ENCODE data around the gene MORF4L1. TPM values are rescaled to one million over a fixed set of nuclear protein-coding genes. Genes with fewer than 3 reads are reported as not detected.
A peak's percentile ranks its signal among the peaks of the same experiment; 100 is the strongest.

The MORF4L1 gene
- total and polyA plus RNA-seq, 2 experiments from 2014 or later, result 340 to 381 TPM

DNA sequence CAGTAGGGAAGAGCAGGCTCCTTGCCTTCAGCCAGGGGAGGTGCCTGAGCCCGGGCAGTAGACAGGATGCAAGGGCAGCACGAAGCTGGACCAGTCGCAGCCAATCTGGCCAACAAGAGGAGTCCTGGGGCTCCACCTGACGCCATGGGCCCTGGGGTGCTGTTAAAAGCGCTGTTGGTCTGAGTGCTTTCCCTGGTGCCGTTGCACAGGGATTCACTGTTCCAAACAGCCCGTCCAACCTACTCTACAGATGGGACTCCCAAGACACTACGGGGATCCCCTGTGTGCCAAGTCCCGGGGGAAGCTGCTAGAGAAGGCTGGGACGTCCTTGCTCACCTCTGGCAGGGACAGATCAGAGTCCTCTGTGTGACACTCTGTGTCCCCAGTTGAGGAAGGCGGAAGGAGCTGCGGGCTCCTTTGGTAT lies 71.5 kb downstream of the MORF4L1 start:
- Histone ChIP-seq H3K9me3 (ENCODE audit: low read depth) (no peaks in the 10 kb centered on the region), H3K9me2 (replicated peaks; ENCODE audit: insufficient read depth) (no peaks in the 10 kb centered on the region), H3K4me1 (ENCODE audit: insufficient read depth) (peaks cover 6% of the 10 kb centered on the region), H3K27me3 (no peaks in the 10 kb centered on the region), H4K20me1 (ENCODE audit: insufficient read depth, poor library complexity, severe bottlenecking) (no peaks in the 10 kb centered on the region), H3K27ac (peak overlapping the region; percentile 94), H3K4me2 (peak overlapping the region; percentile 97), H3K36me3 (replicated peaks; ENCODE audit: insufficient read depth, low read depth) (no peaks in the 10 kb centered on the region), H3K4me3 (peak overlapping the region; percentile 76), H3K79me2 (peaks cover 9% of the 10 kb centered on the region), H2AFZ (peak overlapping the region; percentile 85)
- WGBS (ENCODE audit: low lambda C conversion rate, missing lambda C conversion rate), result 53% methylated on average over 12 of the region's 12 CpGs
- TF ChIP-seq, protein P1, sequence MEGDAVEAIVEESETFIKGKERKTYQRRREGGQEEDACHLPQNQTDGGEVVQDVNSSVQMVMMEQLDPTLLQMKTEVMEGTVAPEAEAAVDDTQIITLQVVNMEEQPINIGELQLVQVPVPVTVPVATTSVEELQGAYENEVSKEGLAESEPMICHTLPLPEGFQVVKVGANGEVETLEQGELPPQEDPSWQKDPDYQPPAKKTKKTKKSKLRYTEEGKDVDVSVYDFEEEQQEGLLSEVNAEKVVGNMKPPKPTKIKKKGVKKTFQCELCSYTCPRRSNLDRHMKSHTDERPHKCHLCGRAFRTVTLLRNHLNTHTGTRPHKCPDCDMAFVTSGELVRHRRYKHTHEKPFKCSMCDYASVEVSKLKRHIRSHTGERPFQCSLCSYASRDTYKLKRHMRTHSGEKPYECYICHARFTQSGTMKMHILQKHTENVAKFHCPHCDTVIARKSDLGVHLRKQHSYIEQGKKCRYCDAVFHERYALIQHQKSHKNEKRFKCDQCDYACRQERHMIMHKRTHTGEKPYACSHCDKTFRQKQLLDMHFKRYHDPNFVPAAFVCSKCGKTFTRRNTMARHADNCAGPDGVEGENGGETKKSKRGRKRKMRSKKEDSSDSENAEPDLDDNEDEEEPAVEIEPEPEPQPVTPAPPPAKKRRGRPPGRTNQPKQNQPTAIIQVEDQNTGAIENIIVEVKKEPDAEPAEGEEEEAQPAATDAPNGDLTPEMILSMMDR (IDR thresholded peaks at IDR 0.05; ENCODE audit: poor library complexity), result no peak
- no peak for DNase-seq (ENCODE audit: low spot score)

DNA sequence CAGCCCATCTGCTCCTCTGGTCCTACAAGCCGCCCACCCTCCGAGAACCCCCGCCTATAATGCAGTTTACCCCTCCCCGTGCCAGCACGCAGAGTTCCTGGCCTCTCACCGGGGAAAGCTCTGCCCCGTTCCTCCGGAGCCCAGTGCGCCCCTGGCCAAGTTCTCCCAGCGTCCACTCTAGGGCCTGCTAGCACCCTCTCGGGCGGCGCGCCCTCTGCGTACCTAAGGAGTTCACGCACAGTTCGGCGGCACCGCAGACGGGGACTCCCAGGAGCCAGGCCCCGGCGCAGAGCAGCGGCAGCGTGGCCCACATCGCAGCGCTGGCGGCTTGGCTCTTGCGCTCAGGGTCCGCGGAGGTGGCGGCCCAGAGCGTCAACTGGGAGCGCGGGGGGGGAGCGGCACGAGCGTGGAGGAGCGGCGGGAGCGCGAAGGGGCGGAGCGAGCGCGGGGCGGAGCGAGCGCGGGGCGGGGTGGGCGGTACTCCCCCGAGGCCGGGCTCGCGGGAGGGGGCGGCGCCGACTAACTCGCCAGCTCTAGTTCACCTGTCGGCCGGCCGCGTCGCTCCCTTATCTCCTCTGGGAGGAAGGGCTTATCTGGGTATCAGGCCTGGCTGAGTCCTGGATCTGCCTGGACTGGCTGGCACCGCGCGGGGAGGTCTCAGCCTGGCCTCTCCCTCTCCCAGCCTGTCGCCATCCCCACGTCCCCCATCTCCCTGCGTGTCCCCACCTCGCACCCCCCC lies 72.1 kb downstream of the MORF4L1 start, which contains the start of gene CTSH:
TSS of gene CTSH (minus strand) at position 378 of the 739 bp plus-strand sequence. CDS start at position 313, 65 bp downstream.
- peak; percentile 95 for DNase-seq (ENCODE audit: low spot score)
- Histone ChIP-seq H3K27me3 (no peaks in the 10 kb centered on the region), H4K20me1 (ENCODE audit: insufficient read depth, poor library complexity, severe bottlenecking) (no peaks in the 10 kb centered on the region), H3K9me2 (replicated peaks; ENCODE audit: insufficient read depth) (no peaks in the 10 kb centered on the region), H2AFZ (peak within 1 kb of the TSS; percentile 85), H3K79me2 (peaks cover 9% of the 10 kb centered on the region), H3K4me1 (ENCODE audit: insufficient read depth) (peaks cover 8% of the 10 kb centered on the region), H3K27ac (peak within 1 kb of the TSS; percentile 94), H3K4me3 (peak within 1 kb of the TSS; percentile 76), H3K36me3 (replicated peaks; ENCODE audit: insufficient read depth, low read depth) (no peaks in the 10 kb centered on the region), H3K4me2 (peak within 1 kb of the TSS; percentile 97), H3K9me3 (ENCODE audit: low read depth) (no peaks in the 10 kb centered on the region)
- WGBS (ENCODE audit: low lambda C conversion rate, missing lambda C conversion rate), result 1% methylated on average over 34 of the region's 71 CpGs
- TF ChIP-seq, protein P1 (IDR thresholded peaks at IDR 0.05; ENCODE audit: poor library complexity), result no peak
- TF ChIP-seq EZH2 (IDR thresholded peaks at IDR 0.05; ENCODE audit: borderline replicate concordance) (no peak), EZH2phosphoT487 (IDR thresholded peaks at IDR 0.05; ENCODE audit: low read depth, severe bottlenecking, unreplicated experiment) (no peak)

DNA sequence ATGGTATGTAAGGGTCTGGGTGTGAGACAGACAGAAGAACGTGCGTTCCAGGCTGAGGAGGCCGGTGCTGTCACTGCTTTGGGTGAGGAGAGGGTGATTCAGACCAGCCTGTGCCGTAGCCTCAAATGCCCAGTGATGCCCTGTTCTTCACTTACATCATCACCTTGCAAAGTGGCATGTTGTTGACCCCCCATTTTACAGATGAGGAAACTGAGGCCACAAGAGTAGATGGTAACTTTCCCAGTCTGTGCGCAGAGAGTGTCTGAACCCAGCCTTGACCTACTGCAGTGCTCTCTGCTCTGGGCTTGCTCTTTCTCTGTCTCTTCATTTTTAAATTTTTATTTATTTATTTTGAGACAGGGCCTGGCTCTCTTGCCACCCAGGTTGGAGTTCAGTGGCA lies 73.8 kb downstream of the MORF4L1 start:
- Histone ChIP-seq H3K9me3 (ENCODE audit: low read depth) (no peaks in the 10 kb centered on the region), H3K27ac (no peak overlapping the region), H3K27me3 (no peaks in the 10 kb centered on the region), H3K4me2 (no peak overlapping the region), H3K36me3 (replicated peaks; ENCODE audit: insufficient read depth, low read depth) (no peaks in the 10 kb centered on the region), H3K4me3 (no peak overlapping the region), H2AFZ (no peak overlapping the region), H3K79me2 (peaks cover 9% of the 10 kb centered on the region), H4K20me1 (ENCODE audit: insufficient read depth, poor library complexity, severe bottlenecking) (no peaks in the 10 kb centered on the region), H3K4me1 (ENCODE audit: insufficient read depth) (peaks cover 22% of the 10 kb centered on the region), H3K9me2 (replicated peaks; ENCODE audit: insufficient read depth) (no peaks in the 10 kb centered on the region)
- TF ChIP-seq, protein P1 (IDR thresholded peaks at IDR 0.05; ENCODE audit: poor library complexity), result no peak
- no peak for TF ChIP-seq EZH2phosphoT487 (IDR thresholded peaks at IDR 0.05; ENCODE audit: low read depth, severe bottlenecking, unreplicated experiment)
- TF ChIP-seq EZH2 (IDR thresholded peaks at IDR 0.05; ENCODE audit: borderline replicate concordance), result no peak
- no peak for DNase-seq (ENCODE audit: low spot score)
- WGBS (ENCODE audit: low lambda C conversion rate, missing lambda C conversion rate), result 97% methylated on average over 5 of the region's 5 CpGs
